Measurements from ENCODE around the gene CD47.

CD47 gene

GRCh38 chr3:107994181-107994580 lies 96.7 kb downstream of the CD47 start:
- TF ChIP-seq ZNF274 (IDR thresholded peaks at IDR 0.05; ENCODE audit: low read depth, low read length) = no peak
- no peak overlapping the region for H3K4me3 ChIP-seq (ENCODE audit: low read length)

- TF ChIP-seq ZNF274 (IDR thresholded peaks at IDR 0.05; ENCODE audit: low read depth, low read length) = no peak
- H3K4me3 ChIP-seq (ENCODE audit: low read length) = no peak overlapping the region
Measured at GRCh38 chr3:107993771-107994170, 97.1 kb downstream of the CD47 start.

Data from GM08714 (cell line).